ENCODE data around the gene FNTB.

Gene FNTB, protein sequence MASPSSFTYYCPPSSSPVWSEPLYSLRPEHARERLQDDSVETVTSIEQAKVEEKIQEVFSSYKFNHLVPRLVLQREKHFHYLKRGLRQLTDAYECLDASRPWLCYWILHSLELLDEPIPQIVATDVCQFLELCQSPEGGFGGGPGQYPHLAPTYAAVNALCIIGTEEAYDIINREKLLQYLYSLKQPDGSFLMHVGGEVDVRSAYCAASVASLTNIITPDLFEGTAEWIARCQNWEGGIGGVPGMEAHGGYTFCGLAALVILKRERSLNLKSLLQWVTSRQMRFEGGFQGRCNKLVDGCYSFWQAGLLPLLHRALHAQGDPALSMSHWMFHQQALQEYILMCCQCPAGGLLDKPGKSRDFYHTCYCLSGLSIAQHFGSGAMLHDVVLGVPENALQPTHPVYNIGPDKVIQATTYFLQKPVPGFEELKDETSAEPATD

DNA sequence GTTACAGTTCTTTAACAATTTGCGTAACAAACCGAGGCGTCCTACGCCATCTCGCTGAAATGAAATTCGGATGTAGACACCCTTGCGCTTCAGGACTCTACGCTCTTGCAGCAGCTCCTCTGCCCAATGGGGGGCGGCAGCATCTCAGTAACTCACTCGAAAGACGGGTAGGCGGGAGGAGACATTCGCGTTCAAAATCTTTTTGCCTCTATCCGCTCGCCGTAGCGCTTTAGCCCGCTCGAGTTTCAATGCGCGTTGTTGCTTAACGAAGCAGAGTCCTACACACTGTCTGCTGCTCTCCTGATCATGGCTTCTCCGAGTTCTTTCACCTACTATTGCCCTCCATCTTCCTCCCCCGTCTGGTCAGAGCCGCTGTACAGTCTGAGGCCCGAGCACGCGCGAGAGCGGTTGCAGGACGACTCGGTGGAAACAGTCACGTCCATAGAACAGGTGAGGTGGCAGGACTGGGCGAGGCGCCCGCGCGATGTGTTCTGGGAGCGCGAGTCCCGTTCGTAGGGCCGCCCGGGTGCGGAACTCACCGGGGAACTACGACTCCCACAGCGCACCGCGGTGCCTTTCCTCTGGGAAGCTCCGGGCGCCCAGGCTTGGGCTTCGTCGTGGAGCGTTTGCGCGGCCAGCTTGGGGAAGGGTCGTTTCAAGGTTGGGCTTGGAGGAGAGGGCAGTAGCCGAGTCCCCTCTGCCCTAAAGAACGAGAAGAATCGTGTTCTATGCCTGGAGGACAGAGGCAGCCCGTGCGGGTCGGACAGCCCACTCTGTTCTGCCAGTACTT lies at the start of gene FNTB:
Gene FNTB, plus strand, starts transcription at position 248 of the 790 bp plus-strand sequence. Its CDS starts 59 bp downstream, at position 307.
- peak; percentile 82 for DNase-seq

DNA sequence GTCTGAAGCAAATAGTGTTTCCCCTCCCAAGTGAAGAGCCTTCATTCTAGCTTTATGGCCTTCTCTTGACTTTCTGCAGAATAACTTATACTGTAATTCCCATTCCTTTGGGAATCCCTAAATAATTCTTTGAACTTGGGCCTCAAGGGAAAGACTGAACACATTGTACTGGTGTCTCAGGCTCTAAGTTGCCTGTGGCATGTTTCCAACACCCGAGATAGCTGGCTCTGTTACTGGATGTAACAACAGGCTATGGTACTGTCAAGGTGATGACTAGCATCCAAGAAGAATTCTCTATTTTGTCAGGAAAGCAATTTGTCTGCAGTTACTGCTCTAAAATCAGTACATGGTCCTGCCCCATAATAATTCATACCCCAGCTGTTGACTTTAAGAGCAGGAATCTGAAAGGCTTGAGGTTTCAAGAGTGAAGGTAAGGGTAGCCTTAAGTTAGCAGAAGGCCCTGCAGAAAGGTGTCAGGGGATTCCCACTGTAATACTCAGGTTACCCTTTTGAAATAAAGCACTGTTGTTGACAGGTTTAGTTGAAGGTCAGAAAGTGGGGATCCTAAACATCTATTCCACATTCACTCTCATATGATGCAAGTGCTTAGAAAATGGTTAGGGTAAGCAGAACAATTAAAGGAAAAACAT lies 49.4 kb upstream of the FNTB start:
- DNase-seq: no peak

DNA sequence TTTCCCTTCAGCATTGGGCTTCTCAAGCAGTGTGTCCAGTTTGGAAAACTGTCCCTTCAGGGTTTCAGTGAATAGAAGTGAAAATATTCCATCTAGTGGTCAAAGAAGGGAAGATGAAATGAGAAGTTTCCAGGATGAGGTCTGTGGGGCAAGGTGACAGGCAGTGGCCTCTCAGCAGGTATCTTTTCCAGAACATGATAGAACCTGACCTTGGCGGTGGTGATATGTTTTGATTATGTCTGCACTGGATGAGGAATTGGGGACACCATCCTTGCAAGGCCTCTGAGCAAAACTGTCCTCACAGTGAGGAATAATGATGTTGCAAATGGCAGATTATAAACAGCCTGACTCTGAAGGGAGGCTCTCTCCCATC lies 48.9 kb upstream of the FNTB start:
- no peak for DNase-seq

DNA sequence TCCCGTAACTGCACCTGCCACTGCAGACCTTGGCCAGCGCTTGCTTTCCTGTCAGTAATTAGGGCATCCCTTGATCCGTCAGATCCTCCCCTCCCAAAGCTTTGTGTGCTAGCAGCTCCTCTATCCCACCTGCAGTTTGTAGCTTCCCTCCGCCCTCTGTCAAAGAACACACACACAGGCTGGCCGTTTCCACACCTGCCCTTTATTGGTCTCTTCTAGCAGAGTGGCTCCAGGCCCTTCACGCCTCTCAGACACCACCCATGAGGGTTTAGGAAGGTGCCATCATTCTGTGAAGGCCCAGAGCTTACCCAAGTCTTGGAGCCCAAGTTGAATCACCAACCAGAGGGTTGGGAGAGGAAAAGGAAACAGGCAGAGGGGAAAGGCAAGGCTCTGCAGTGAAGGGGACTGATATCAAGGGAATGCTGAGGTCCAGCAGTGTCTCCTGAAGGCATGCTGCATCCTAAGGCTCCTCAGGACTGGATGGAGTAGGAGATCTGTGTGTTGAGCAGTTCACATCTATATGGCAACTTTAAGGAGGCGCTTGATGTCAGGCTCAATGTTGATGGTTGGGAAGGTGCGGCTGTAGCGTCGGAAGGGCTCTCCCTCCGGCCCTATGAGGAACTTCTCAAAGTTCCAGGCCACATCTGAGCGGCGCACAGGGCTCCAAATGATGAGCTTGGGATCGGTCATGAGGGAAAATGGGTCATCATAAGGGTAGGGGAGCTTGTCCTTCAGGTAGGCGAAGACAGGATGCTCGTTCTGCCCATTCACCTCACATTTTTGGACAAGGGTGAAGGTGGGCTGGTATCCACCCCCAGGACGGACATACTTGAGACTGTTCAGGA lies 47.5 kb upstream of the FNTB start:
- no peak for DNase-seq

DNA sequence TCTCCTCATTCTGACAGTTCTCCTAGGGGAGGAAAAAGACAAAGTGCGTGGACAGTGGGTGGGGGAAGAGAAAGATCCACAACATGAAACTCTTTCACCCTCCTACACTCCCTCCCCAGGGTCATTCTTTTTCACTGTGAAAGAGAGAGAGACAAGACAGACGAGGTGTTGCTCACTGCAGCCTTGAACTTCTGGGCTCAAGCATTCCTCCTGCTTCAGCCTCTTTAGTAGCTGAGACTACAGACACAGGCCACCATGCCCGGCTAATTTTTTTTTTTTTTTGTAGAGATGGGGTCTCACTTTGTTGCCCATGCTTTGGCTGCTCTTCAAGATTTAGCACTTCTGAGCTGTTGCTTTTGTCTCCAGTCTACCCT lies 46.9 kb upstream of the FNTB start:
- DNase-seq: no peak

DNA sequence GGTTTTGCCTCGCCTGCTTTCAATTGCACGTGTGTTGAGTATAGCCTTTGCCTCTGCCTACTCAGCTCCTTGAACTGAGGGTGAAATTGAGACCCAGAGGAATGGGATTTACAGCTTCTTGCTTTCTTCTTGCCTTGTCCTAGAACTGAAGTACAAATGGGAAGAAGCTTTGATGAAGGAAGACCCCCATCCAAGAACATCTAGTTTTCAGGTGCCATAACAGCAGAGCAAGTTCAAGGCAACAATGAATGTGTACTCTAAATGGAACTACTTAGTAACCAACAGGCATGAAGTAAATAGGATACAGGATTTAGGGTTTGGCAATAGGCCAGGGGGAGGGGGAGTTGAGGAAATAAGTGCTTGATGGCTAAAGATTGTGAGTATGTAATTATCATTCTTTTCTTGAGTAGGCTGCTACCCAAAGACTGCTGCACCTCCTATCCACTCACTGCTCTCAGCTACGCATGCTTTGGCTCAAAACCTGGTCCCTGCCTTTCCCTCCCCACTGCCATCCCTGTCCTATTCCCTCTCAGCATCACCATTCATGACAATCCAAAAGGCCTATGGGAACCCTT lies 46.3 kb upstream of the FNTB start:
- no peak for DNase-seq

DNA sequence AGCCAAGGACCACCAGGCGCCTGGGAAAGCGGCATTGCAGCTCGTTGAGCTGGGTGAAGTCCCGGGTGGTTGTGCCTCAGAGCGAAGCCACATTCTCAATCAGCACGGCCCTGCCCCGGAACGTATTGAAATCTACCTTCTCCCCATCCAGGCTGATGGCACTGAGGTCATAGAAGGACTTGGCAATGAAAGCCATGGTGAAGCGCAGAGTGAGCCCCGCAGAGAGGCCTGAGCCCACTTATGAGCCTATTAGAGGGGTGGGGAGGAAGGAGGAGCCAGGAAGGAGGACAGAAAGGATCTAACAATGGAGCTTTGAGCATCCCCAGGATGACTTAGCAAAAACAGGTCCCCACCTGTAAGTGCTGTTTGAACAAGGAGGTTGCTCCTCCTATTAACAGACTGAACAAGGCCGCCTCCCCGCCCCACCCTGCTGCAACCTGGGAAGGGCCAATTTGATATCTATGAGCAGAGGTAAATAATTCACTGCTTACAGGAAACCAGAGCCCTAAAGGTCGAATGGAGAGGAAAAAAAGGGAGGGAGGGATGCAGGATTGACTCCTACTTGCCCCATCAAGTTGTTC lies 44.1 kb upstream of the FNTB start, which contains the start of gene GPX2:
Gene GPX2, minus strand, starts transcription at position 215 of the 581 bp plus-strand sequence. Its CDS starts 19 bp downstream, at position 196.
- no peak for DNase-seq

DNA sequence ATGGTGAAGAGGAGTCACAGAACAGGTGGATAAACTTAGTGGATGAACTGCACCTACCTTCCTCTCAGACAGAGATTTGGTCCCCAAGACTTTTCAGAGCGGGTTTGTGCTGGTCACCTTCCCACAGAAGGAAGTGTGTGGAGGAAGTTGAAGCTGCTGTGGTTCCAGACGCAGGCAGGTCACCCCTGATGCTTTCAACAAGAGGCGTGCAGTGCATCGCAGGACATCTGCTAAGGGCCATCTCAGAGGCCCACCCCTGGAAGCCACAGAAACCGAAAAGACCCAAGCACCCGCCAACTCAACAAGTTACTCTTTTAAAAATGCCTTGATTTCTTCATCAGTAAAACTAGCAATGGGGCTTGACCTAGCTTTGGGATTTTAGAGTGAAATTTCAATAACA lies 43.1 kb upstream of the FNTB start:
- no peak for DNase-seq

DNA sequence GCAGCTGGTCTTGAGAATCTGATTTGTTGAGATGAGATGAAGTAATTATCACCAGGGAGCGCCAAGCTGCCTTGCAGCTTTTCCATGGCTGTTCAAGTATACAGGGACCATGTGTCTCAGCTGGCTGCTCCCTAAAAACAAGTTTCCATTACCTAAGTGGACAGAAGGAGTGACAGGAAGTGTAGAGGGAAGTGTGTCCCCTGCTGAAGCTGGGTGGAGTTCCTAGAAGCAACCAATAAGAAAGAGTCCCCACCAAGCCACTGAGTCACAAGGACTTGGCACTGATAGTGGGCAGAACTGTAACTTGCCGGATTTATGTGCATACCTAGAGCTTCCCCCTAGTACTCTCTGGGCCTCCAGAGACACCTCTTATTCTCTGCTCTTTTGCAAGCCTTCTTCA lies 42.7 kb upstream of the FNTB start:
- DNase-seq: no peak

DNA sequence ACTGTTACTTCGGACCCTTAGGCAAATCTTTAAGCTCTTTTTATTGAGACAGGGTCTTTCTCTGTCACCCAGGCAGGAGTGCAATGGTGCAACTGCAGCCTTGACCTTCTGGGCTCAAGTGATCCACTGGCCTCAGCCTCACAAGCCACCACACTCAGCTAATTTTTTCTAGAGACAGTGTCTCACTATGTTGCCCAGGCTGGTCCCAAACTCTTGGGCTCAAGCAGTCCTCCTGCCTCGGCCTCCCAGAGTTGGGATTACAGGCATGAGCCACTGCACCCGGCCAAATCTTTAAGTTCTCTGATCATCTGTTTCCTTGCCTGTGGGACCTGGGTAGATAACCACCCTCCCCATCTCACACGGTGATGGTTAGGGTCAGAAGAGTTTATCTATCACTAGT lies 41.8 kb upstream of the FNTB start:
- DNase-seq: no peak

DNA sequence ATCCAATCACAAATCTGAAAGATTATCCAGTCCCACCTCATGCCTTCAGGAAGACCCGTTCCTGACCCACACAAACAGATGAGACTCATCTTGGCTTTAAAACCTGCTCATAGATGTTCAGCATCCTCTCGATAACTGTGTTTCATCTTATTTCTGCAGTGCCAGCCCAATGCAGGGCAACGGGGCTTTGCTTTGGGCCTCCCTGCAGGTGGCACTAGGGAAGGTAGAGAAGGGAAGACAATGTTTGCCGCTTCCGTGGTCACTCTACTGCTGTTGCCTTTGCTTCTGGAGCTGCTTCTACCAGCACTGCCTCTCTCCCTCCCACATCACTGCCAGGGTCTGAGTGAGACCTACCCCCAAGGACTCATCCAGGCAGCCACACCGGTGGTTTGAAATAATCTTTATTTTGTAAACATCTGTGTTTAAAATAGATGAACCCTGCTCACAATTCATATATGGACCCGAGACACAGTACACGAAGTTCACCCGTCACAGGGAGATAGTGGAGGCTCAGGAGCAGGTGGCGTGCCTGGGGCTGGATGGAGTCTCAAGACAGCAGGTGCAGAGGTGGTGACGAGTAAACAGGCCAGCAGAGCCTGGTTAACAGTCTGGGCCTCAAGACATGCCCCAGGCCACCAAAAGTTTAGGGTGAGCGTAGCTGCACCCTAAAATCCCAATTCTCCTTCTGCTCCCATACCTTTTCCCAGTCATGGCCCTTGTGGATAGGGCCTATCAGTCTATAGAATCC lies 41.1 kb upstream of the FNTB start:
- no peak for DNase-seq

DNA sequence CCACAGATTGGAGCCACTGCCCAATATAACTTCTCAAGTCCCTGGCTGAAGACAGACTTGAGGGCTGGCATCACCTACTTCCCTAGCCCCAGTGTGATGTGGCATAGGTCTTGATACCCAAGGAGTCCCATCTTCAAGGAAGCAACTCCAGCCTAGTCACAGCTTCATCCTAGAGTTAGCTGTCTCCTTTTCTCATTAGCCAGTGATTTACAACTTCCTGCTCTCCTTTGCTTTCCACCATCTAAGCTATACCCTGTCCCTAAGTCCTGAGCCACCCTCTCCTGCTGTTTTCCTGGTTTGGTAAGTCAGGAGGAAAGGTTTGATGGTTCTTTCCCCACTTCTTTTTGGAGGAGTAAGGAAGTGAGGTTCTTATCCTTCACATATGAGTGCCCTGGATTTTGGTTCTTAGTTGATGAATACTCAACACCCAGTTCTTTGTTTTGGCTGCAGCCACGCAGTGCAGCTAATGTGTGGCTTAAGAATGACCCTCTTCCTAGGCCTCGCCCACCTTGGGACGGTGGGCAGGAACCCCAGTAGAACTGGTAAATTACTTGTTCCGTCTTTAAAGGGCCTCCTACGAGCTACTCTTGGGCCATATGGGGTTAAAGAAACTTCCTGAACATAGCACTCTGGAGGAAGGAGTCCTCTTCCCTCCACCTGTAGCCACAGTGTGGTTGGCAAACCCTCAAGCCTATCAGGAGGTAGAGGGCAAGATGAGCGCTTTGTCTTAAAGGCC lies 40.2 kb upstream of the FNTB start:
- no peak for DNase-seq

DNA sequence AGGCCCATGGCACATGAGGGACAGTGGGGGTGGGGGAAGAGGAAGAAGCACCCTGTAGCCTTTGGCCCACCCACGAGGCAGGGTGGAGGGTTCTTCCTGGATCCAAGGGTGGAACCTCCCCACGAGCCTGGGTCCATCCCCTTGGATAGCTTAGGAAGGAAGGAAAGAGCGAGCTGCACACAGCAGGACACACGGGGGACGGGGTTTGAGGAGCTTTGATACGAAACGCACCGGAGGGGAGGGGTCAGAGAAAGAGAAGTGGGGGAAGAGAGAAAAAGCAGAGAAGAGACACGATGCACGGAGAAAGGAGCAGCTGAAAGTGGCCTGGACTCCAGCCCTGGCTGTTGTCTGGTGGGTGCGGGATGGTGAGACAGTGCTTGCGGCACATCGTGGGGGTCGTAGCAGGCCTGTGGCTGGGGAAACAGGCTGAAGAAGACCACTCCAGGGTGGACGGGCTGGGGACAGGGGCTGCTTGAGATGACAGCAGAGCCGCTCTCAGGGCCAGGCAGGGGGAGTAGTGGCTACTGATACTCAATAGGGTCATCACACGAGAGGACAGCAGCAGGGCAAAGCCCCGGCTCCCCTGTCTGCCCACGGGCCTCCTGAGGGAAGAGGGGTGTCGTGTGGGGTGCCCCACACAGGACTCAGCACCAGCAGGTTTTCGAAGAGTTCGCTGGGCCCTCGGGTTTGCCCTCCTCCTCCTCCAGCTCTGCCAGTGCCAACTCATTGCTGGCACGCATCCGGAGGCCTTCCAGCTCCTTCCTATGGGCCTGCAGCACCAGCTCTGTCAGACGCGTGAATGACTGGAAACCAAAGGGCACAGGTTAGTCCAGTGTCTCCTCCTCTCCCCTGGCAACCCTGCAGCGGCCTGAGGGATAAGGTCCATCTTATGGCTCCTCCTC lies 38.7 kb upstream of the FNTB start:
- no peak for DNase-seq

DNA sequence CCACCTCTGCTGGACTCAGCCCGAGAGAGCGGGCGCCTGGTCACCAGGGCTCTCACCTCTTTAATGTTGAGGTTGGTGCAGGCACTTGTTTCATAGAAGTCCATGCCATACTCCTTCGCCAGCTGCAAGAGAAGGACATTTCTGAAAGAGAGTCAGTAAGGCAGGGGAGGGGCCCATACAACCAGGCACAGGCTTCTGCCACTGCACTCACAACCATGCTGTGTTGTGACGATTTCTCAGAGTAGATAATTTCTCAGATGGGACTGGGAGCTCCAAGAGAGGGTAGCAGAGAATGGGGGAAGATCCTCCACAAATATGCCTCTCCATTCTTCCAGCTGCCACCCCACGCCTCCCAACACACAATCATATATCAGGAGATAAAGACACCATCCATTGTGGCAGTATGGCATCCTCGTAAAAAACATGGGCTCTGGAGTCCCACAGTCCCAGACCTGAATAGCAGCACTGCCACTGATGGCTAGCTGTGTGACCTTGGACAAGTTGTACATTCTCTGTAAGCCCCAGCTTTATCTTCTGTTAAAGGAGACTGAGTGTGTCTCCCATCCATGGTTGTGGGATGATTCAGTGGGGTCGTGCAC lies 38.0 kb upstream of the FNTB start:
- no peak for DNase-seq

DNA sequence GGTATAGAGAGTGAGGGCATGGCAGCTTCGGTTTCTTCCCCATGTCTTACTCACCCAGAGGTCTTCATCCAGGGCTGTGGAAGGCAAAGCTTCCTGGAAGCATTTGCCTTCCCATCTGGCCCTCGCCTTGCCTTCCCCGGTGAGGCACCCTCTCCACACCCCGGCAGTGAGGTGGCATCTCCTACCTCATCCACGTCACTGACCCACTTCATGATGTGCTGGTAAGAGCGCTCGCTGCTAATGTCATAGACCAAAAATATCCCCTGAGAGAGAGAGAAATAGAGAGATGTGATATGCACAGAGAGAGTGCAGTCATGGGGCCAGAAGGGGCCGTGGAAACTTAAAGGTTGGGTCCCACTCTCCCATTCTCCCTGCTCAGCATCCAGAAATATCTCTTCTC lies 35.8 kb upstream of the FNTB start:
- DNase-seq: no peak

DNA sequence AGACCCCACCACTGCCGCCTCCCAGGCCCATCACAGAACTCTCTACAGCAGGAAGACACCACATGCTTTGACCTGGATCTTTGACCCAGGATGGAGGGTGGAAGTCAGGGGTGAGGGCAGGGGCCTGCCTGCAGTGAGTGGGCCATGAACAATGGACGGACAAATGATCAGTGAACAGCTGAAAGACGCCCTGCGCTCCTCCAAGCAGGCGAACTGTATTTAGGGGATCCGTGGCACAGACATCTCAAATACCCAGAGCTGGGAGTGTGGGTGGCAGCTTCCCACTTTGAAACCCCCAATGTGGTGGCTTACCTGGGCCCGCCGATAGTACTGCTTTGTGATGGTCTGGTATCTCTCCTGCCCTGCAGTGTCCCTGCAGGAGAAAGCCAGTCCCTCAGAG lies 35.4 kb upstream of the FNTB start:
- no peak for DNase-seq

DNA sequence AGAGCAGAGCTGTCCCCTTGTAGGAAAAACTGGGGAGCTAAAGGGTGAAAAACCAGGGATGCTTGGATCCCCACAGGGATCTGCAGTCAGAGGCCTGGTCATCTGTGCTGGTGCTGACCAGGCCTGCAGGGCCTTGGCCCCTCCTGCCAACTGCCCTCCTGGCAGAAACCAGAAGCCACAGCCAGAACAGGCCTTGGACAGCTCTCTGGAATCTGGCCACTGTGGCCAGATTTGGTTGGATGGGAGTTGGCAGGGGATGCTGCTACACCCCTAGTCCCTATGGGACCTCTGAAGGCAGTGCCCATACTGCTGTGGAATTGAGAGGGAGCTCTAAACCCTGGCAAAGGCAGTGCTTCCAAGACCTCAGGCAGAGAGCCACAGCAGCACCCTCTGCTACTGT lies 35.0 kb upstream of the FNTB start:
- no peak for DNase-seq

DNA sequence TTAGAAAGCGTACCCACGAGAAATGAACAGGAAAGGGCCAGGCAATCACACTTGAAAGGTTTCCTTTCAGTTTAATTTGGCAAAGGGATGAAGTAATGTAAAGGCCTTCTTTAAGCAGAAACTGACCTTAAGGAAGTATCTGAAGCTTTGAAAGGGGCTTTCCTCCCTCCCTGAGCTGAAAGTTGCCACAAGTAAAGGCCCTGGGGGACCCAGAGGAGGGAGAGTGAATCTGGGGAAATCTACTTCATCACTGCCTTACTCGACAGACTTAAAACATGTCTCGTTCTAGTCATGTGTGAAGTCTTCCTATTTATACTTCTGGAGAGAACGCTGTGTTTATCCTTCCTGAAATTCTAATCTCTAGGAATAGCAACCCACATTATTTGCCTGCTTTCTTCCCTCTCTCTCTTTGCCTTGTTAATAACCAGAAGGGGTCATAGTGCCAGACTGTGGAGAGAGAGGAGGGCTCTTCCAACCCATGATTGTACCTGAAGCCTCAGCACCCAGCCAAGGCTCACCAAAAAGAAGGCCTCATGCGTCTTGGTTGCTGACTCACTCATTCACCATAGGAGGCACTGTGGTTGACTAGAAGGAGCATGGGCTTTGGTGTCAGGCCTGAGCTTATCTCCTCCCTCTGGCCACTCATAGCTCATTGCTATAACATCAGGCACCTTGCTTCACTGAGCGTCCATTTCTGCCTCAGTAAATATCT lies 33.9 kb upstream of the FNTB start:
- DNase-seq: no peak

Measured in NCI-H1048 (cell line).